ENCODE data around the gene ROMO1. TPM values are rescaled to one million over a fixed set of nuclear protein-coding genes. Genes with fewer than 3 reads are reported as not detected.

ROMO1 gene
- total RNA-seq, 1 donor from 2014 or later = 719 TPM

DNA sequence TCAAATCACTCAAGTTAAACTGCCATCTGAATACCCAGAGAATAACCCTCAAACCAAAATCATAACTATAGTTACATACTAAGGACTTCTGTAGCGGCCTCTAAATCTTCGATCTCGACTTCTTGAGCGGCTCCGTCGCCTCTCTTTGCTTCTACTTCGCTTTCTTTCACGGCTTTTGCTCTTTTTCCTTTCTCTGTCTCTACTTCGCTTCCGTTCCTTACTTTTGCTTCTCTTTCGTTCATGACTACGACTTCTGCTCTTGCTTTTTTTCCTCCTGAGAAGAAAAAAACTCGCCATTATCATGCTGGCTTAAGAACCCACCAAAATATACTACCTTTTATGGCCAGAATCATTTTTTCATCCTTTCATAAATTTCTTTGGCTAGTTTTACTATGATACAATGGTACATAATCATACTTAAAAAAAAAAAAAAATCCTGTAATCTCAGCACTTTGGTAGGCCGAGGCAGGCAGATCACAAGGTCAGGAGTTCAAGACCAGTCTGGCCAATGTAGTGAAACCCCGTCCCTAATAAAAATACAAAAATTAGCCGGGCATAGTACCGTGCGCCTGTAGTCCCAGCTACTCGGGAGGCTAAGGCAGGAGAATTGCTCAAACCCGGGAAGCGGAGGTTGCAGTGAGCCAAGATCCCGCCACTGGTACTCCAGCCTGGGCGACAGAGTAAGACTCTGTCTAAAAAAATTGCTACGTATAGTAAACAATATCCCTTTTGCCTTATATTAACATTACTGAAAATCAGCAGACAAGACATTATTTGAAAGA lies 32.8 kb downstream of the ROMO1 start:
- Histone ChIP-seq H3K36me3 (ENCODE audit: control insufficient read depth, insufficient read depth, low read length) (peaks cover 2% of the 10 kb centered on the region), H3K4me3 (ENCODE audit: low read depth, low read length) (no peak overlapping the region), H3K27me3 (ENCODE audit: control insufficient read depth, insufficient read depth, low read length) (no peaks in the 10 kb centered on the region)
- DNase-seq (ENCODE audit: low read depth) = no peak
- TF ChIP-seq, protein P1, sequence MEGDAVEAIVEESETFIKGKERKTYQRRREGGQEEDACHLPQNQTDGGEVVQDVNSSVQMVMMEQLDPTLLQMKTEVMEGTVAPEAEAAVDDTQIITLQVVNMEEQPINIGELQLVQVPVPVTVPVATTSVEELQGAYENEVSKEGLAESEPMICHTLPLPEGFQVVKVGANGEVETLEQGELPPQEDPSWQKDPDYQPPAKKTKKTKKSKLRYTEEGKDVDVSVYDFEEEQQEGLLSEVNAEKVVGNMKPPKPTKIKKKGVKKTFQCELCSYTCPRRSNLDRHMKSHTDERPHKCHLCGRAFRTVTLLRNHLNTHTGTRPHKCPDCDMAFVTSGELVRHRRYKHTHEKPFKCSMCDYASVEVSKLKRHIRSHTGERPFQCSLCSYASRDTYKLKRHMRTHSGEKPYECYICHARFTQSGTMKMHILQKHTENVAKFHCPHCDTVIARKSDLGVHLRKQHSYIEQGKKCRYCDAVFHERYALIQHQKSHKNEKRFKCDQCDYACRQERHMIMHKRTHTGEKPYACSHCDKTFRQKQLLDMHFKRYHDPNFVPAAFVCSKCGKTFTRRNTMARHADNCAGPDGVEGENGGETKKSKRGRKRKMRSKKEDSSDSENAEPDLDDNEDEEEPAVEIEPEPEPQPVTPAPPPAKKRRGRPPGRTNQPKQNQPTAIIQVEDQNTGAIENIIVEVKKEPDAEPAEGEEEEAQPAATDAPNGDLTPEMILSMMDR (IDR thresholded peaks at IDR 0.05; ENCODE audit: insufficient read depth, low read length, poor library complexity, severe bottlenecking) = no peak

- H3K27me3 ChIP-seq (ENCODE audit: control insufficient read depth, insufficient read depth, low read length) = no peaks in the 10 kb centered on the region
- DNase-seq (ENCODE audit: low read depth) = no peak
- TF ChIP-seq, protein P1 (IDR thresholded peaks at IDR 0.05; ENCODE audit: insufficient read depth, low read length, poor library complexity, severe bottlenecking) = no peak
- no peak overlapping the region for H3K4me3 ChIP-seq (ENCODE audit: low read depth, low read length)
- H3K36me3 ChIP-seq (ENCODE audit: control insufficient read depth, insufficient read depth, low read length) = peaks cover 2% of the 10 kb centered on the region
Measured at GRCh38 chr20:35732644-35732982, 33.4 kb downstream of the ROMO1 start.

DNA sequence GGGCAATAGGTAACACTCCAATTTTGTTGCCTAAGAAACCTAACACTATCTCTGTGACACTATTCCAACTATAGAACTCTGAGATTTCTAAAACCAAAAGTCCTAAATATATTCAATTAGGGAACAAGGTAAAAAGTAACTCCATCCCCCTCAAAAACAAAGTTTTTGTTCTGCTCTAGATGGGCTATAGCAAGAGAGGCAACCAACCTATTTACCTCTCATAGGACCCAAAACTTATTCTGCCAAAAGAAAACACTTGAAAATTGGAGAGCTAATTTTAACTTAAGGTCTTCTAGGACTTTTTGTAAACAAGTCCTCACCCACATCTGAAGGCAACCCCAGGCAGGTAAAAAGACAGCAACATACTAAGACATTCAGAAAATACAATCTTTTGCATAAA lies 35.2 kb downstream of the ROMO1 start:
- TF ChIP-seq, protein P1 (IDR thresholded peaks at IDR 0.05; ENCODE audit: insufficient read depth, low read length, poor library complexity, severe bottlenecking) = no peak
- Histone ChIP-seq H3K36me3 (ENCODE audit: control insufficient read depth, insufficient read depth, low read length) (peaks cover 2% of the 10 kb centered on the region), H3K4me3 (ENCODE audit: low read depth, low read length) (no peak overlapping the region), H3K27me3 (ENCODE audit: control insufficient read depth, insufficient read depth, low read length) (no peaks in the 10 kb centered on the region)
- no peak for DNase-seq (ENCODE audit: low read depth)

DNA sequence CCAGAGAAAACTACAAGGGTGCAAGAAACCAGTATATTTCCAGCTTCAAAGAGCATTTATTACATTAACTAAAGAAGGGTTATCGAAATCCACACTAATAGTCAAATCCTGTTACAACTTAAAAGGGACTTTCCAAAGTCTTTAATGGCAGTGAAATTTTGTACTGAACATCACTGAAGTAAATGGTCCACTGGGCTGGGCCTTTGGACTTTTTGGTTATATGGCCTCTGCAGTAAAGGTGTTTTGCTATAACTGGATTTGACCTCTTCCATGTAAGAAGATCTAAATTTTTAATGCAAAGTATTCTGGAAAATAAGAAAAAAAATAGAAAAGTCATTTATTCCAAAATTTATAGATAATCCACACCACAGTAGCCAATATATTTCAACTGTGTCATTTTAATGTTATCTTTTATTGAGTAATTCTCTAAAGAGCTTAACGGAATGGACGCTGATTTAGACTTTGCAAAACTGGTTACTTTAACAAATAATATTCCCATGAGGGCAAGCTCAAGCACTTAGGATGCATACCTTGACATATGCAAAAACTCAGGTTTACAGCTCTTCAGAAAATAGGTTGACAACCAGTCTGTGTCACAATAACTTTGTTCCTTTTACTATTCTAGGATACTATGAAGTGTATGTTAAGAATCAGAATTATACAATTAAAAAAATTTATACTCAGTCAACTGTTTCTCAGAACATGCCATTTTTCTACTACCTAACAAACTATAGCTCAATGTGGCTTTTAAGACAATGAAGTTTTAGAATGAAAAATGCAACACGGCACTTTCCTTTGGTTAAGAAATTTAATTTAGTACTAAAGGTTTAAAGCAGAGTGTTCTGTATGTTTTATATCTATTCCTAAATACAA lies 35.8 kb downstream of the ROMO1 start:
- H3K36me3 ChIP-seq (ENCODE audit: control insufficient read depth, insufficient read depth, low read length) = peaks cover 2% of the 10 kb centered on the region

DNA sequence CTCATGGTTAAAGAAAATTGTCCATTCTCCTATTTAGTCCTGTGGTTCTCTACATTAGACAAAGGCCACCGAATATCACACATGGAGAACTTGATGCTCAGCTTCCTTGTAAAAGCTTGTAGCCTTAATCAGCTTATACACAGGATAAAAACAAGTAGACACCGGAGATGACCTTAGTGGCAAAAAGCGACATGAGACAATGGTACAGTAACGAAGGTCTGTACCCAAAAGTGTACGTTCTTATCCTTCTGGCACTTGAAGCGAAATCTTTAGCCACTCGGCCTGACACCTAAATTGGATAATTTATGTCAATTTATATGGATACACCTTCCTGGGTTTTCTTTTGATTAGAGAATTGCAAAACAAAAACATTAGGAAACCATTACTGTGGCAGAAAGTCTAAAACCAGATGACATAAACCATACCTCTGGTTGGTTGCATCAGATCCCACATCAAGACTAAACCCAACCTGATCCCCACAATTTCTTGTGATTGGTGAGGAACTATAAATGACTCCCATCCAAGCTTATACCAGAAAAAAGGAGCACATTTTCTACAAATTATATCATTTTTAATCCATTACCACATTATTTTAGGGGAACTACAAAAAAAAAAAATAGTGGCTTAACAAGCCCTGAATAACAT lies 36.7 kb downstream of the ROMO1 start:
- Histone ChIP-seq H3K27me3 (ENCODE audit: control insufficient read depth, insufficient read depth, low read length) (no peaks in the 10 kb centered on the region), H3K36me3 (ENCODE audit: control insufficient read depth, insufficient read depth, low read length) (no peaks in the 10 kb centered on the region), H3K4me3 (ENCODE audit: low read depth, low read length) (no peak overlapping the region)
- DNase-seq (ENCODE audit: low read depth) = no peak
- TF ChIP-seq, protein P1 (IDR thresholded peaks at IDR 0.05; ENCODE audit: insufficient read depth, low read length, poor library complexity, severe bottlenecking) = no peak

More for the DNA sequence above, 35.8 kb downstream of the ROMO1 start:
- TF ChIP-seq, protein P1 (IDR thresholded peaks at IDR 0.05; ENCODE audit: insufficient read depth, low read length, poor library complexity, severe bottlenecking) = no peak
- no peak for DNase-seq (ENCODE audit: low read depth)
- Histone ChIP-seq H3K27me3 (ENCODE audit: control insufficient read depth, insufficient read depth, low read length) (no peaks in the 10 kb centered on the region), H3K4me3 (ENCODE audit: low read depth, low read length) (no peak overlapping the region)

All from kidney epithelial cell (primary cell).